Measurements from ENCODE around the gene RPP25. TPM values are rescaled to one million over a fixed set of nuclear protein-coding genes. Genes with fewer than 3 reads are reported as not detected.
A peak's percentile ranks its signal among the peaks of the same experiment; 100 is the strongest.

Gene RPP25, protein sequence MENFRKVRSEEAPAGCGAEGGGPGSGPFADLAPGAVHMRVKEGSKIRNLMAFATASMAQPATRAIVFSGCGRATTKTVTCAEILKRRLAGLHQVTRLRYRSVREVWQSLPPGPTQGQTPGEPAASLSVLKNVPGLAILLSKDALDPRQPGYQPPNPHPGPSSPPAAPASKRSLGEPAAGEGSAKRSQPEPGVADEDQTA
- polyA plus RNA-seq: 1 to 10 TPM; 2.8 to 7.4 TPM

GRCh38 chr15:74956648-74957475, at the start of gene RPP25:
Gene RPP25, minus strand, starts transcription at chr15:74956772. Its CDS starts 189 bp downstream, at chr15:74956583.
- Histone ChIP-seq H3K4me1 (ENCODE audit: control insufficient read depth in 2 of 2, insufficient read depth in 2 of 2, low read length in 1 of 2) (peaks cover 5 to 23% of the 10 kb centered on the region in 2 donors), H3K9me3 (ENCODE audit: control insufficient read depth in 2 of 2, insufficient read depth in 1 of 2, low read depth in 1 of 2, low read length in 1 of 2) (no peaks in the 10 kb centered on the region), H3K36me3 (ENCODE audit: control insufficient read depth in 2 of 2, insufficient read depth in 2 of 2, low read length in 1 of 2) (no peaks in the 10 kb centered on the region), H3K27me3 (ENCODE audit: control insufficient read depth in 1 of 2, insufficient read depth in 2 of 2, low read length in 2 of 2) (peaks cover 0 to 10% of the 10 kb centered on the region in 2 donors), H3K27ac (ENCODE audit: low read depth in 2 of 2, low read length in 1 of 2) (peak within 1 kb of the TSS; percentile 74 to 89), H3K4me3 (ENCODE audit: low read depth in 1 of 2, low read length in 2 of 2) (peak within 1 kb of the TSS; percentile 48 to 50)
- WGBS, 2 donors: 0% methylated on average over 60 to 83 of the region's 83 CpGs

- Histone ChIP-seq H3K27ac (ENCODE audit: low read depth in 2 of 2, low read length in 1 of 2) (no peak overlapping the region), H3K36me3 (ENCODE audit: control insufficient read depth in 2 of 2, insufficient read depth in 2 of 2, low read length in 1 of 2) (no peaks in the 10 kb centered on the region), H3K9me3 (ENCODE audit: control insufficient read depth in 2 of 2, insufficient read depth in 1 of 2, low read depth in 1 of 2, low read length in 1 of 2) (no peaks in the 10 kb centered on the region), H3K4me3 (ENCODE audit: low read depth in 1 of 2, low read length in 2 of 2) (no peak overlapping the region), H3K27me3 (ENCODE audit: control insufficient read depth in 1 of 2, insufficient read depth in 2 of 2, low read length in 2 of 2) (no peaks in the 10 kb centered on the region), H3K4me1 (ENCODE audit: control insufficient read depth in 2 of 2, insufficient read depth in 2 of 2, low read length in 1 of 2) (peaks cover 0 to 1% of the 10 kb centered on the region in 2 donors)
- 63 to 65% methylated on average over 7 of the region's 7 CpGs for WGBS, 2 donors
Observed at GRCh38 chr15:75002398-75002797, 45.8 kb upstream of the RPP25 start.

- Histone ChIP-seq H3K9me3 (ENCODE audit: control insufficient read depth in 2 of 2, insufficient read depth in 1 of 2, low read depth in 1 of 2, low read length in 1 of 2) (no peaks in the 10 kb centered on the region), H3K27me3 (ENCODE audit: control insufficient read depth in 1 of 2, insufficient read depth in 2 of 2, low read length in 2 of 2) (no peaks in the 10 kb centered on the region)
- WGBS, 2 donors: 74 to 78% methylated on average over 6 of the region's 6 CpGs
Observed at GRCh38 chr15:75001310-75001709, 44.7 kb upstream of the RPP25 start.

DNA sequence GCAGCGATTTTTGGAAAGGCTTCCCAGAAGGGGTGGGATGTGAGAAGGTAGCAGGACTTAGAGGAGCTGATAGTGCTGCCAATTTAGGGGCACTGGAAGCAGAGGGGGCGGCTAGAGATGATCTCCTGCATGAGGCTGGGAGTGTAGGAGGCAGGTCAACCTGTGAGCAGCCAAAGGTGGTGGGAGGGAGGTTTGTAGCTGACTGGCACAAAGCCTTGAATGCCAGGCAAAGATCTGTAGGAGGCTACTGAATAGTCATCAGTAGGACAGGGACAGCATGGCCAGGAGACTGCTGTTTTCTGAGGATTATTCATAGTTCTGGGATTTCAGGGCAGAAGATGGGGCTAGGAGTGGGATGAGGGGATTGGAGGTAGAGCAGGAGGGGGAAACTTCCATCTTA, 41.0 kb upstream of the RPP25 start:
- Histone ChIP-seq H3K4me3 (ENCODE audit: low read depth in 1 of 2, low read length in 2 of 2) (no peak overlapping the region), H3K27ac (ENCODE audit: low read depth in 2 of 2, low read length in 1 of 2) (no peak overlapping the region), H3K27me3 (ENCODE audit: control insufficient read depth in 1 of 2, insufficient read depth in 2 of 2, low read length in 2 of 2) (no peaks in the 10 kb centered on the region), H3K4me1 (ENCODE audit: control insufficient read depth in 2 of 2, insufficient read depth in 2 of 2, low read length in 1 of 2) (peaks cover 6 to 9% of the 10 kb centered on the region in 2 donors), H3K9me3 (ENCODE audit: control insufficient read depth in 2 of 2, insufficient read depth in 1 of 2, low read depth in 1 of 2, low read length in 1 of 2) (no peaks in the 10 kb centered on the region), H3K36me3 (ENCODE audit: control insufficient read depth in 2 of 2, insufficient read depth in 2 of 2, low read length in 1 of 2) (no peaks in the 10 kb centered on the region)
- WGBS, 2 donors: 67 to 83% methylated on average over 2 of the region's 2 CpGs

More at GRCh38 chr15:75001310-75001709, 44.7 kb upstream of the RPP25 start:
- Histone ChIP-seq H3K27ac (ENCODE audit: low read depth in 2 of 2, low read length in 1 of 2) (no peak overlapping the region), H3K4me3 (ENCODE audit: low read depth in 1 of 2, low read length in 2 of 2) (no peak overlapping the region), H3K36me3 (ENCODE audit: control insufficient read depth in 2 of 2, insufficient read depth in 2 of 2, low read length in 1 of 2) (no peaks in the 10 kb centered on the region), H3K4me1 (ENCODE audit: control insufficient read depth in 2 of 2, insufficient read depth in 2 of 2, low read length in 1 of 2) (peaks cover 0 to 4% of the 10 kb centered on the region in 2 donors)

- Histone ChIP-seq H3K4me3 (ENCODE audit: low read depth in 1 of 2, low read length in 2 of 2) (no peak overlapping the region), H3K36me3 (ENCODE audit: control insufficient read depth in 2 of 2, insufficient read depth in 2 of 2, low read length in 1 of 2) (no peaks in the 10 kb centered on the region), H3K27me3 (ENCODE audit: control insufficient read depth in 1 of 2, insufficient read depth in 2 of 2, low read length in 2 of 2) (no peaks in the 10 kb centered on the region), H3K4me1 (ENCODE audit: control insufficient read depth in 2 of 2, insufficient read depth in 2 of 2, low read length in 1 of 2) (peaks cover 6 to 9% of the 10 kb centered on the region in 2 donors), H3K9me3 (ENCODE audit: control insufficient read depth in 2 of 2, insufficient read depth in 1 of 2, low read depth in 1 of 2, low read length in 1 of 2) (no peaks in the 10 kb centered on the region), H3K27ac (ENCODE audit: low read depth in 2 of 2, low read length in 1 of 2) (no peak overlapping the region)
- 55 to 59% methylated on average over 4 of the region's 4 CpGs for WGBS, 2 donors
Observed at GRCh38 chr15:74997141-74997540, 40.6 kb upstream of the RPP25 start.

- H3K4me3 ChIP-seq (ENCODE audit: low read depth in 1 of 2, low read length in 2 of 2): peak overlapping the region; percentile 58 to 62
- H3K27me3 ChIP-seq (ENCODE audit: control insufficient read depth in 1 of 2, insufficient read depth in 2 of 2, low read length in 2 of 2): no peaks in the 10 kb centered on the region
- H3K9me3 ChIP-seq (ENCODE audit: control insufficient read depth in 2 of 2, insufficient read depth in 1 of 2, low read depth in 1 of 2, low read length in 1 of 2): no peaks in the 10 kb centered on the region
- H3K27ac ChIP-seq (ENCODE audit: low read depth in 2 of 2, low read length in 1 of 2): no peak overlapping the region
- 10 to 13% methylated on average over 39 to 42 of the region's 42 CpGs for whole genome bisulfite sequencing, 2 donors
- H3K4me1 ChIP-seq (ENCODE audit: control insufficient read depth in 2 of 2, insufficient read depth in 2 of 2, low read length in 1 of 2): peaks cover 6 to 9% of the 10 kb centered on the region in 2 donors
- no peaks in the 10 kb centered on the region for H3K36me3 ChIP-seq (ENCODE audit: control insufficient read depth in 2 of 2, insufficient read depth in 2 of 2, low read length in 1 of 2)
Observed at GRCh38 chr15:74995779-74996765, 39.5 kb upstream of the RPP25 start.

DNA sequence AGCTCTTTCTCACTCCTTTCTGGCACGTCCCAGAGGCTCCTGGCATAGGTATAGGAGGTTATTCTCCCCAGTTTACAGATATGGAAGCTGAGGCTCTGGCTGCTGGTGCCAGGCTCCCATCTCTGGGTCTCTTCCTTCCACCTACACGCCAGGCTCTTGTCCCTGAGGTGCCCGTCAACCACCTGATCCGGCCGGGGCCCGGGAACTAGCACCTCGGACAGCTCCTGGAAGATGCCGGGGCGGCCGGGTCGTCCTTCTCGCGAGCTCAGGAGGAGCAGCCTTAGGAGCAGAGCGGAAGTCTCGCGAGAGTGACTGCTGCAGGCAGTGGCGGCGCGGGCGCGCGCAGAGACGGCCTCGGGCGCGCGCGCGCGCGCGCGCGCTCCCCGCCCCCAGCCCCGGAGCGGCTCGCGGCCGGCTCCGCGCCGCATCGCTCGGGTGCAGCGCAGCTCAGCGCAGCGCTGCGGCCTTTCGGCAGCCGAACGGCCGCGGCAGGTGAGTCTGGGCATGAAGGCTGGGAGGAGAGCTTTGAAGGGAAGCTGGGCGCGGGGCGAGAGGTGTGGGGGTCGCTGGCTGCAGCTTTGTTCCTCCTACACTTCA, 38.7 kb upstream of the RPP25 start, which contains the start of gene SCAMP5:
Gene SCAMP5, plus strand, starts transcription at position 382 of the 597 bp plus-strand sequence. CDS start 16,277 bp downstream, outside the sequence.
- WGBS, 2 donors: 1% methylated on average over 49 to 58 of the region's 58 CpGs
- H3K36me3 ChIP-seq (ENCODE audit: control insufficient read depth in 2 of 2, insufficient read depth in 2 of 2, low read length in 1 of 2): no peaks in the 10 kb centered on the region

GRCh38 chr15:74994685-74995084, 38.1 kb upstream of the RPP25 start:
- Histone ChIP-seq H3K9me3 (ENCODE audit: control insufficient read depth in 2 of 2, insufficient read depth in 1 of 2, low read depth in 1 of 2, low read length in 1 of 2) (no peaks in the 10 kb centered on the region), H3K27ac (ENCODE audit: low read depth in 2 of 2, low read length in 1 of 2) (no peak overlapping the region), H3K4me3 (ENCODE audit: low read depth in 1 of 2, low read length in 2 of 2) (no peak overlapping the region), H3K27me3 (ENCODE audit: control insufficient read depth in 1 of 2, insufficient read depth in 2 of 2, low read length in 2 of 2) (no peaks in the 10 kb centered on the region), H3K36me3 (ENCODE audit: control insufficient read depth in 2 of 2, insufficient read depth in 2 of 2, low read length in 1 of 2) (no peaks in the 10 kb centered on the region), H3K4me1 (ENCODE audit: control insufficient read depth in 2 of 2, insufficient read depth in 2 of 2, low read length in 1 of 2) (peaks cover 6 to 9% of the 10 kb centered on the region in 2 donors)
- WGBS, 2 donors: 42 to 52% methylated on average over 5 of the region's 5 CpGs

More for the DNA sequence above, 38.7 kb upstream of the RPP25 start, which contains the start of gene SCAMP5:
- peak within 1 kb of the TSS; percentile 58 to 62 for H3K4me3 ChIP-seq (ENCODE audit: low read depth in 1 of 2, low read length in 2 of 2)
- H3K27me3 ChIP-seq (ENCODE audit: control insufficient read depth in 1 of 2, insufficient read depth in 2 of 2, low read length in 2 of 2): no peaks in the 10 kb centered on the region
- H3K9me3 ChIP-seq (ENCODE audit: control insufficient read depth in 2 of 2, insufficient read depth in 1 of 2, low read depth in 1 of 2, low read length in 1 of 2): no peaks in the 10 kb centered on the region
- peaks cover 6 to 9% of the 10 kb centered on the region in 2 donors for H3K4me1 ChIP-seq (ENCODE audit: control insufficient read depth in 2 of 2, insufficient read depth in 2 of 2, low read length in 1 of 2)
- no peak within 1 kb of the TSS for H3K27ac ChIP-seq (ENCODE audit: low read depth in 2 of 2, low read length in 1 of 2)
